ENCODE results near the gene ETV4.

The ETV4 gene

GRCh38 chr17:43568506-43569082 is 22.5 kb upstream of the ETV4 start:
- Histone ChIP-seq H3K9me3 (ENCODE audit: insufficient read depth, low read depth, low read length) (no peaks in the 10 kb centered on the region), H3K9ac (ENCODE audit: low read depth, low read length) (no peak overlapping the region), H3K4me3 (ENCODE audit: low read length) (no peak overlapping the region), H3K36me3 (ENCODE audit: insufficient read depth, low read depth, low read length) (no peaks in the 10 kb centered on the region), H3K27me3 (ENCODE audit: insufficient read depth, low read length) (peaks cover 4% of the 10 kb centered on the region), H3K27ac (ENCODE audit: low read length) (no peak overlapping the region), H3K4me1 (ENCODE audit: insufficient read depth, low read length) (peaks cover 4% of the 10 kb centered on the region; the same call in 1 of the 2 replicates)

- peaks cover 17% of the 10 kb centered on the region for H3K27me3 ChIP-seq (ENCODE audit: insufficient read depth, low read length)
- H3K4me1 ChIP-seq (ENCODE audit: insufficient read depth, low read length), result peaks cover 12% of the 10 kb centered on the region; the same call in 1 of the 2 replicates
- no peak overlapping the region for H3K9ac ChIP-seq (ENCODE audit: low read depth, low read length)
- no peaks in the 10 kb centered on the region for H3K9me3 ChIP-seq (ENCODE audit: insufficient read depth, low read depth, low read length)
- H3K27ac ChIP-seq (ENCODE audit: low read length), result no peak overlapping the region
- H3K36me3 ChIP-seq (ENCODE audit: insufficient read depth, low read depth, low read length), result no peaks in the 10 kb centered on the region
- peak overlapping the region; percentile 53; the same call in 1 of the 2 replicates for H3K4me3 ChIP-seq (ENCODE audit: low read length)
Observed at GRCh38 chr17:43563600-43564594, 17.8 kb upstream of the ETV4 start.

- H3K27ac ChIP-seq (ENCODE audit: low read length), result no peak overlapping the region
- no peaks in the 10 kb centered on the region for H3K9me3 ChIP-seq (ENCODE audit: insufficient read depth, low read depth, low read length)
- peaks cover 12% of the 10 kb centered on the region; the same call in 1 of the 2 replicates for H3K4me1 ChIP-seq (ENCODE audit: insufficient read depth, low read length)
- peaks cover 17% of the 10 kb centered on the region for H3K27me3 ChIP-seq (ENCODE audit: insufficient read depth, low read length)
- H3K9ac ChIP-seq (ENCODE audit: low read depth, low read length), result no peak overlapping the region
- no peaks in the 10 kb centered on the region for H3K36me3 ChIP-seq (ENCODE audit: insufficient read depth, low read depth, low read length)
- H3K4me3 ChIP-seq (ENCODE audit: low read length), result peak overlapping the region; percentile 53
Observed at GRCh38 chr17:43562679-43563599, 16.8 kb upstream of the ETV4 start.

- no peaks in the 10 kb centered on the region for H3K9me3 ChIP-seq (ENCODE audit: insufficient read depth, low read depth, low read length)
- peaks cover 17% of the 10 kb centered on the region for H3K27me3 ChIP-seq (ENCODE audit: insufficient read depth, low read length)
- H3K36me3 ChIP-seq (ENCODE audit: insufficient read depth, low read depth, low read length), result no peaks in the 10 kb centered on the region
- no peak overlapping the region for H3K27ac ChIP-seq (ENCODE audit: low read length)
- H3K9ac ChIP-seq (ENCODE audit: low read depth, low read length), result no peak overlapping the region
- H3K4me3 ChIP-seq (ENCODE audit: low read length), result no peak overlapping the region
- peaks cover 12% of the 10 kb centered on the region; the same call in 1 of the 2 replicates for H3K4me1 ChIP-seq (ENCODE audit: insufficient read depth, low read length)
Observed at GRCh38 chr17:43560461-43561427, 14.6 kb upstream of the ETV4 start.

GRCh38 chr17:43559161-43559816 is 13.1 kb upstream of the ETV4 start:
- H3K4me3 ChIP-seq (ENCODE audit: low read length), result no peak overlapping the region
- H3K4me1 ChIP-seq (ENCODE audit: insufficient read depth, low read length), result peaks cover 20% of the 10 kb centered on the region; the same call in 1 of the 2 replicates
- no peak overlapping the region for H3K27ac ChIP-seq (ENCODE audit: low read length)
- H3K27me3 ChIP-seq (ENCODE audit: insufficient read depth, low read length), result peaks cover 17% of the 10 kb centered on the region
- no peaks in the 10 kb centered on the region for H3K36me3 ChIP-seq (ENCODE audit: insufficient read depth, low read depth, low read length)
- H3K9me3 ChIP-seq (ENCODE audit: insufficient read depth, low read depth, low read length), result no peaks in the 10 kb centered on the region
- no peak overlapping the region for H3K9ac ChIP-seq (ENCODE audit: low read depth, low read length)

- H3K4me3 ChIP-seq (ENCODE audit: low read length), result no peak overlapping the region
- no peak overlapping the region for H3K9ac ChIP-seq (ENCODE audit: low read depth, low read length)
- peaks cover 19% of the 10 kb centered on the region; the same call in 1 of the 2 replicates for H3K4me1 ChIP-seq (ENCODE audit: insufficient read depth, low read length)
- H3K36me3 ChIP-seq (ENCODE audit: insufficient read depth, low read depth, low read length), result no peaks in the 10 kb centered on the region
- H3K9me3 ChIP-seq (ENCODE audit: insufficient read depth, low read depth, low read length), result no peaks in the 10 kb centered on the region
- H3K27me3 ChIP-seq (ENCODE audit: insufficient read depth, low read length), result peaks cover 15% of the 10 kb centered on the region
- H3K27ac ChIP-seq (ENCODE audit: low read length), result no peak overlapping the region
Observed at GRCh38 chr17:43558805-43559160, 12.6 kb upstream of the ETV4 start.

GRCh38 chr17:43556292-43556691 is 10.2 kb upstream of the ETV4 start:
- Histone ChIP-seq H3K9ac (ENCODE audit: low read depth, low read length) (no peak overlapping the region), H3K9me3 (ENCODE audit: insufficient read depth, low read depth, low read length) (no peaks in the 10 kb centered on the region), H3K27me3 (ENCODE audit: insufficient read depth, low read length) (peaks cover 10% of the 10 kb centered on the region; the same call in 1 of the 2 replicates), H3K27ac (ENCODE audit: low read length) (no peak overlapping the region), H3K36me3 (ENCODE audit: insufficient read depth, low read depth, low read length) (no peaks in the 10 kb centered on the region), H3K4me3 (ENCODE audit: low read length) (no peak overlapping the region), H3K4me1 (ENCODE audit: insufficient read depth, low read length) (peaks cover 9% of the 10 kb centered on the region; the same call in 1 of the 2 replicates)

- H3K9ac ChIP-seq (ENCODE audit: low read depth, low read length), result no peak overlapping the region
- H3K27ac ChIP-seq (ENCODE audit: low read length), result no peak overlapping the region
- no peaks in the 10 kb centered on the region for H3K36me3 ChIP-seq (ENCODE audit: insufficient read depth, low read depth, low read length)
Observed at GRCh38 chr17:43554857-43555256, 8.7 kb upstream of the ETV4 start.

GRCh38 chr17:43553573-43553972 is 7.4 kb upstream of the ETV4 start:
- no peaks in the 10 kb centered on the region for H3K9me3 ChIP-seq (ENCODE audit: insufficient read depth, low read depth, low read length)
- H3K4me3 ChIP-seq (ENCODE audit: low read length), result no peak overlapping the region
- no peak overlapping the region for H3K9ac ChIP-seq (ENCODE audit: low read depth, low read length)
- H3K27me3 ChIP-seq (ENCODE audit: insufficient read depth, low read length), result no peaks in the 10 kb centered on the region; the same call in 1 of the 2 replicates
- H3K4me1 ChIP-seq (ENCODE audit: insufficient read depth, low read length), result peaks cover 20% of the 10 kb centered on the region
- H3K27ac ChIP-seq (ENCODE audit: low read length), result no peak overlapping the region
- no peaks in the 10 kb centered on the region for H3K36me3 ChIP-seq (ENCODE audit: insufficient read depth, low read depth, low read length)

More at GRCh38 chr17:43554857-43555256, 8.7 kb upstream of the ETV4 start:
- Histone ChIP-seq H3K9me3 (ENCODE audit: insufficient read depth, low read depth, low read length) (no peaks in the 10 kb centered on the region), H3K4me1 (ENCODE audit: insufficient read depth, low read length) (peaks cover 10% of the 10 kb centered on the region; the same call in 1 of the 2 replicates), H3K4me3 (ENCODE audit: low read length) (0 out of 2 replicates have a peak overlapping the region, but pooled peaks have one; percentile 33), H3K27me3 (ENCODE audit: insufficient read depth, low read length) (no peaks in the 10 kb centered on the region)

GRCh38 chr17:43552229-43552837 is 6.2 kb upstream of the ETV4 start:
- H3K4me1 ChIP-seq (ENCODE audit: insufficient read depth, low read length), result peaks cover 29% of the 10 kb centered on the region
- H3K27me3 ChIP-seq (ENCODE audit: insufficient read depth, low read length), result peaks cover 9% of the 10 kb centered on the region
- H3K9ac ChIP-seq (ENCODE audit: low read depth, low read length), result no peak overlapping the region
- H3K4me3 ChIP-seq (ENCODE audit: low read length), result no peak overlapping the region
- H3K36me3 ChIP-seq (ENCODE audit: insufficient read depth, low read depth, low read length), result no peaks in the 10 kb centered on the region
- H3K9me3 ChIP-seq (ENCODE audit: insufficient read depth, low read depth, low read length), result no peaks in the 10 kb centered on the region
- no peak overlapping the region for H3K27ac ChIP-seq (ENCODE audit: low read length)

Data from iPS-20b (cell line).